ENCODE results near the gene TPGS2.

The TPGS2 gene

DNA sequence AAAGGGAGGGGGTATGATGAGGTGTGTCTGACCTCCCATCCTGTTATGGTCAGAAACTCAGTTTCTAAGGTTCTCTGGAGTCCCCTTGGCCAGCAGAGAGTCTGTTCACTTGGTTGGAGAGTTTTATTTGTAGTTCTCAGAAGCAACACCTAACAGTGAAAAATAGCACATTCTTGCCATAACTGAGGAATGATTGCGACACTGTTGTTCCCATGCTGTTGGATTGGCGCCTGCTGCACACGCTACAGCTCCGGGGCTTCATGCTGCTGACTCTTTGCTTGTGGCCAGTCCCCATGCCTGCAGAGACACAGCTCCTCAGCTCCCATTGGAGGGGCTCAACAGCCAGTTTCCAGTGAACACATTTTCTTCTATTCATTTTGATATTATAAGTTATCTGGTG, 42.1 kb downstream of the TPGS2 start:
- TF ChIP-seq, protein P1, sequence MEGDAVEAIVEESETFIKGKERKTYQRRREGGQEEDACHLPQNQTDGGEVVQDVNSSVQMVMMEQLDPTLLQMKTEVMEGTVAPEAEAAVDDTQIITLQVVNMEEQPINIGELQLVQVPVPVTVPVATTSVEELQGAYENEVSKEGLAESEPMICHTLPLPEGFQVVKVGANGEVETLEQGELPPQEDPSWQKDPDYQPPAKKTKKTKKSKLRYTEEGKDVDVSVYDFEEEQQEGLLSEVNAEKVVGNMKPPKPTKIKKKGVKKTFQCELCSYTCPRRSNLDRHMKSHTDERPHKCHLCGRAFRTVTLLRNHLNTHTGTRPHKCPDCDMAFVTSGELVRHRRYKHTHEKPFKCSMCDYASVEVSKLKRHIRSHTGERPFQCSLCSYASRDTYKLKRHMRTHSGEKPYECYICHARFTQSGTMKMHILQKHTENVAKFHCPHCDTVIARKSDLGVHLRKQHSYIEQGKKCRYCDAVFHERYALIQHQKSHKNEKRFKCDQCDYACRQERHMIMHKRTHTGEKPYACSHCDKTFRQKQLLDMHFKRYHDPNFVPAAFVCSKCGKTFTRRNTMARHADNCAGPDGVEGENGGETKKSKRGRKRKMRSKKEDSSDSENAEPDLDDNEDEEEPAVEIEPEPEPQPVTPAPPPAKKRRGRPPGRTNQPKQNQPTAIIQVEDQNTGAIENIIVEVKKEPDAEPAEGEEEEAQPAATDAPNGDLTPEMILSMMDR (IDR thresholded peaks at IDR 0.05; ENCODE audit: insufficient read depth, low read length, poor library complexity, severe bottlenecking), result no peak
- H3K27me3 ChIP-seq (replicated peaks; ENCODE audit: control insufficient read depth, insufficient read depth, low read length), result no peaks in the 10 kb centered on the region
- no peak overlapping the region for H3K4me3 ChIP-seq (replicated peaks; ENCODE audit: low read depth, low read length)
- DNase-seq (ENCODE audit: extremely low read depth, insufficient read length), result no peak
- peaks cover 2% of the 10 kb centered on the region for H3K36me3 ChIP-seq (ENCODE audit: control insufficient read depth, insufficient read depth, low read length)

DNA sequence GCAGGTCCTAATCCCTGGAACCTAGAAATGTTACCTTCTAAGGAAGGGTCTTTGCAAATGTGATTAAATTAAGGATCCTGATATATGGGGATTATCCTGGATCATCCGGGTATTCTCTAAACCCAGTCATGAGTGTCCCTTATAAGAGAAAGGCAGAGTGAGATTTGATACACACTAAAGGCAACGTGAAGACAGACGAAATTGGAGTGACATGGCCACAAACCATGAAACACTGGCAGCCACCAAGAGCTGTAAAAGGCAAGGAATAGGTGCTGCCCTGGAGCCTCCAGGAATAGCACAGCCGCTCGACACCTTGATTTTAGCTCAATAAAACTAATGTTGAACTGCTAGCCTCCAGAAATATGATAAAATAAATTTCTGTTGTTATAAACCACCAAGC, 45.0 kb downstream of the TPGS2 start:
- Histone ChIP-seq H3K36me3 (ENCODE audit: control insufficient read depth, insufficient read depth, low read length) (peaks cover 6% of the 10 kb centered on the region), H3K27me3 (replicated peaks; ENCODE audit: control insufficient read depth, insufficient read depth, low read length) (no peaks in the 10 kb centered on the region), H3K4me3 (replicated peaks; ENCODE audit: low read depth, low read length) (no peak overlapping the region)
- DNase-seq (ENCODE audit: extremely low read depth, insufficient read length), result no peak
- TF ChIP-seq, protein P1 (IDR thresholded peaks at IDR 0.05; ENCODE audit: insufficient read depth, low read length, poor library complexity, severe bottlenecking), result no peak

DNA sequence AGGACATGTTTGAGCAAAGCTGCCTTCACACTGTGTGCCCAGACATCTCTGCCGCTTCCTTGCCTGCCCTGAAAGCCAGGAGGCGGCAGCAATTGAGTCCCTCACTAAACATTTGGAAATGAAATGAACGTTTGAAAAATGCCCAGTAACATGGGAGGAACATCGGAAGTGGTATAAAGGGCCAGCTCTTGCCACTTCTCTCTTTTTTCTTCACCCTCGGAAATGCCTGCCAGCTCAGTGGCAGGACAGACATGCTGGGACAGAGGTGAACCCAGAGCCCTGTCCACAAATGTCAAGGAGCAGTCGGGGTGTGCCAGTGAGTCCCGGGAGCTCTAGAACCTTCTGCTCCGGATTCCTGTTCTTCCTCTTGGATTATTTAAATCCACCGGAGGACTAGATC, 46.1 kb downstream of the TPGS2 start:
- Histone ChIP-seq H3K36me3 (ENCODE audit: control insufficient read depth, insufficient read depth, low read length) (peaks cover 7% of the 10 kb centered on the region), H3K27me3 (replicated peaks; ENCODE audit: control insufficient read depth, insufficient read depth, low read length) (no peaks in the 10 kb centered on the region), H3K4me3 (replicated peaks; ENCODE audit: low read depth, low read length) (no peak overlapping the region)
- TF ChIP-seq, protein P1 (IDR thresholded peaks at IDR 0.05; ENCODE audit: insufficient read depth, low read length, poor library complexity, severe bottlenecking), result no peak
- DNase-seq (ENCODE audit: extremely low read depth, insufficient read length), result no peak

DNA sequence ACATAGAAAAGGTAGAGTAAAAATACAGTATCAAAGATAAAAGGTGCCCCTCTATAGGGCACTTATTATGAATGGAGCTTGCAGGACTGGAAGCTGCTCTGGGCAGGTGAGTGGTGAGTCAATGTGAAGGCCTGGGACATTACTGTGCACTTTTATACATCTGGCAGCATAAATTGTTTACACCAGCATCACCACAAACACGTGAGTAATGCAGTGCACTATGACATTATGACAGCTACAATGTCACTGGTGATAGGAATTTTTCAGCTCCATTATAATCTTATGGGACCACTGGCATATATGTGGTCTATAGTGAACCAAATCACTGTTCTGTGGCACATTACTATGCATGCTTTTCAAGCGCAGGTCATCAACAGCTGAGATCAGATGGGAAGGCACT, 48.1 kb downstream of the TPGS2 start:
- TF ChIP-seq, protein P1 (IDR thresholded peaks at IDR 0.05; ENCODE audit: insufficient read depth, low read length, poor library complexity, severe bottlenecking), result no peak
- peaks cover 6% of the 10 kb centered on the region for H3K36me3 ChIP-seq (ENCODE audit: control insufficient read depth, insufficient read depth, low read length)
- no peaks in the 10 kb centered on the region for H3K27me3 ChIP-seq (replicated peaks; ENCODE audit: control insufficient read depth, insufficient read depth, low read length)
- H3K4me3 ChIP-seq (replicated peaks; ENCODE audit: low read depth, low read length), result no peak overlapping the region
- DNase-seq (ENCODE audit: extremely low read depth, insufficient read length), result no peak

DNA sequence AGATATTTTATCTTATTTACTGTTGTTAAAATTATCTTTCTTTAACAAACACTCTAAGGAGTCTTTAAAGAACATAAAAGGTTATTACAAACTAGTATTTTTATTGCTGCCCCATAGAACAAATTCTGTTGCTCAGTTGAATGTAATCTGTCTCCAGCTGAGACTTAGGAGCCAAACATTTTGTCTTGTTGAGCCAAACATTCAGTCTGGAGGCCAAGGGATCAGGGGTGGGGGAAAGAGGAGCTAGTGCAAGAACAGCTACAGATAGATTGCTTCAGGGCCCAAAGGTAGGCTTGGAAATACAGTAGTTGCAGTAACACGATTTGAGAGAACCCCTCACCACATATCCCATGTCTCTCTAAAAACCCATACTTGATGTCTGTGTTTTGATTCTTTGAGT, 51.2 kb downstream of the TPGS2 start:
- Histone ChIP-seq H3K4me3 (replicated peaks; ENCODE audit: low read depth, low read length) (no peak overlapping the region), H3K36me3 (ENCODE audit: control insufficient read depth, insufficient read depth, low read length) (peaks cover 6% of the 10 kb centered on the region), H3K27me3 (replicated peaks; ENCODE audit: control insufficient read depth, insufficient read depth, low read length) (no peaks in the 10 kb centered on the region)
- DNase-seq (ENCODE audit: extremely low read depth, insufficient read length), result no peak
- TF ChIP-seq, protein P1 (IDR thresholded peaks at IDR 0.05; ENCODE audit: insufficient read depth, low read length, poor library complexity, severe bottlenecking), result no peak

DNA sequence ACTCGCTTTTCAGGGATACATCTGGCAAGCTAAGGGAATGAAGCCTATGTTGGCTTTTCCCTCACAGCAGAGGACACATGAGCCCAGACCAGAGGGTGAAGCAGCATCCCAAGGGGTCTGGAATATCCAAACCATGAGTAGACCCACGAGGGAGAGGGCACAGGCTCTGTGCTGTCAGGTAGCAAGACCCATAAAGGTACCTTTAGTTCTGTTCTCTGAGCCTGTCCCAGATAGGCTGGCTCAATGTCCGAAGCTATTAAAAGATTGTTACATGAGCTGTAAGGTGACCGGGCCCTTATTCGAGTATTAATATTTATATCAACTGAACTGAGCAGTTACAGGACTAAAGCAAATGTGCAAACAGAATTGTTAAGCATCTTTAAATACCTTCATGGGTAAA, 52.2 kb downstream of the TPGS2 start:
- Histone ChIP-seq H3K27me3 (replicated peaks; ENCODE audit: control insufficient read depth, insufficient read depth, low read length) (no peaks in the 10 kb centered on the region), H3K36me3 (ENCODE audit: control insufficient read depth, insufficient read depth, low read length) (peaks cover 6% of the 10 kb centered on the region), H3K4me3 (replicated peaks; ENCODE audit: low read depth, low read length) (no peak overlapping the region)
- no peak for DNase-seq (ENCODE audit: extremely low read depth, insufficient read length)
- TF ChIP-seq, protein P1 (IDR thresholded peaks at IDR 0.05; ENCODE audit: insufficient read depth, low read length, poor library complexity, severe bottlenecking), result no peak
